Measurements from ENCODE around the gene GAS7.
"Not testable (repeated sequence)": the region's sequence is repeated elsewhere in the genome, so short reads cannot be mapped to it uniquely, and the experiment has no call there.

Gene GAS7

DNA sequence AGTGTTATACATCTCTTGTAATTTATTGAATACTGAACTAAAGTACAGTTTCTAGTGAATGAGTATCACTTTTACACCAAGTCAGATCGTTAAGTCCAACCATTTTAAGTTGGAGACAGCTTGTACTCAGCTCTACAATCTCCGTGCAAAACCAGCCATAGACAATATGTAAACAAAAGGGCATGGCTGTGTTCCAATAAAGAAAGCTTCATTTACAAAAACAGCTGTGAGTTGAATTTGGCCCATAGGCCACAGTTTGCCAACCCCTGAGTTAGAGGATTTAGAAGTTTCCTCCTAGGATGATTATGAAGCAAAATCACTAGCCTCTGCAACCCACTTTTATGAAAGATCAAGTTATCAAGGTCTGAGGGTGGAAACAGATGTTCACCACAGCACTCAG is 187.7 kb downstream of the GAS7 start:
- no peak for ATAC-seq

DNA sequence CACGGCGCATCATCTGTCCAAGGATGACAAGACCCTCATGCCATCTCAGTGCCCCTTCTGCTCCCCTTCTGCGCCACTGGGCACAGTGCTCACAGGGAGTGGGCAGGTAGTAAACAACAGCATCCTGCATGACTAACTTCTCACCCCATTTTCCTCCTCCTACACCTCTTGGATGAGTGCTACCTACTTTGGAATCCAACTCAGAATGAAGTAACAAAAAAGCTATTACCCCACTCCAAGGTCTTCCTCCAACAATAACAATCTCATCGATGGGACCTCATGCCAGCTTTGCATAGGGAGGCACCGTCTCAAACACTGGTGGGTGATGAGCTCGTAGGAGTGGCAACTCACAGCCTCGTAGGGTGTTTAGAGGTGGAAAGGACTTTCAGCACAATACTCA is 194.7 kb downstream of the GAS7 start:
- ATAC-seq = no peak

DNA sequence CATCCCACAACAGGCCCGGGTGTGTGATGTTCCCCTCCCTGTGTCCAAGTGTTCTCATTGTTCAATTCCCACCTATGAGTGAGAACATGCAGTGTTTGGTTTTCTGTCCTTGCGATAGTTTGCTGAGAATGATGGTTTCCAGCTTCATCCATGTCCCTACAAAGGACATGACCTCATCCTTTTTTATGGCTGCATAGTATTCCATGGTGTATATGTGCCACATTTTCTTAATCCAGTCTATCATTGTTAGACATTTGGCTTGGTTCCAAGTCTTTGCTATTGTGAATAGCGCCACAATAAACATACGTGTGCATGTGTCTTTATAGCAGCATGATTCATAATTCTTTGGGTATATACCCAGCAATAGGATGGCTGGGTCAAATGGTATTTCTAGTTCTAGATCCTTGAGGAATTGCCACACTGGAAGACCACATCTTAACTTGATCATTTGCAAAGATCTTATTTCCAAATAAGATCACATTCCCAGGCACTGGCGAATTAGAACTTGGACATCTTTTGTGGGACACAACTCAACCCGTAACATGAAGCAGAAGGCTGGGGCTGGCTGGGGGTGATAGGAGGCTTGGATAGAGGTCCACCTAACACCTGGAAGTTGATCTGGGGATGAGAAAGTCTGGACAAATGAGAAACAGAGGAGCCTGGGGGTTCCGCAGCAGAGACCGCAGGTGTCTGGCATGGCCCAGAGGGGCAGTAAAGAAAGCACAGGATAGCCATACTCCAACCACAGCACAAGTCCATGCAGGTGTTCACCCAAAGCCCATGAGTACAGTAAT is 195.6 kb downstream of the GAS7 start:
- not testable (repeated sequence) for ATAC-seq

DNA sequence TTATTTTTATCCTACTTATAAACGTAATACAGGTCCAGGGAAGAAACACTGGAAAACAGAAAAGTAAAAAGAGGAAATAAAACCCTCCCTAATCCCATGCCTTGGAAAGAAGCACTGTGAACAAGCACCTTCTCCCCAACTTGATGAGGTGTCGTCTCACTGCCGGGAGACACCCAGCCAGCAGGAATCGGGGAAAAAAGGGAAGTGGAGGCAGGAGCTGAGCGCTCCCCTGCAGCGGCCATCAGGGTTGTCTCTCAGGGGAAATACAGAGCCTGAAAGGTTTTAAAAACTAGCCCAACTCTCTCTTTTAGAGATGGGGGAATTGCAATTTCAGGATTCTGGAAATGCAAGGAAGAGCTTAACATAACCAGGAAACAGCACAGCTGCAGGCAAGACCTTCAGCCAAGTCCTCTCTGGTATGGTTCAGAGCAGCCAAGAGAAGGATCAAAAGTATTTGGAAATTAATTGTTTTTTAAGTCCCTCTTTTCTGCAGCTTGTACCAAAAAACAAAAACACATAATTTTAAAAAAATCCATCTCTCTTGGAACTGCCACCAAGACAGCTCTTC is 197.0 kb downstream of the GAS7 start:
- no peak for ATAC-seq

DNA sequence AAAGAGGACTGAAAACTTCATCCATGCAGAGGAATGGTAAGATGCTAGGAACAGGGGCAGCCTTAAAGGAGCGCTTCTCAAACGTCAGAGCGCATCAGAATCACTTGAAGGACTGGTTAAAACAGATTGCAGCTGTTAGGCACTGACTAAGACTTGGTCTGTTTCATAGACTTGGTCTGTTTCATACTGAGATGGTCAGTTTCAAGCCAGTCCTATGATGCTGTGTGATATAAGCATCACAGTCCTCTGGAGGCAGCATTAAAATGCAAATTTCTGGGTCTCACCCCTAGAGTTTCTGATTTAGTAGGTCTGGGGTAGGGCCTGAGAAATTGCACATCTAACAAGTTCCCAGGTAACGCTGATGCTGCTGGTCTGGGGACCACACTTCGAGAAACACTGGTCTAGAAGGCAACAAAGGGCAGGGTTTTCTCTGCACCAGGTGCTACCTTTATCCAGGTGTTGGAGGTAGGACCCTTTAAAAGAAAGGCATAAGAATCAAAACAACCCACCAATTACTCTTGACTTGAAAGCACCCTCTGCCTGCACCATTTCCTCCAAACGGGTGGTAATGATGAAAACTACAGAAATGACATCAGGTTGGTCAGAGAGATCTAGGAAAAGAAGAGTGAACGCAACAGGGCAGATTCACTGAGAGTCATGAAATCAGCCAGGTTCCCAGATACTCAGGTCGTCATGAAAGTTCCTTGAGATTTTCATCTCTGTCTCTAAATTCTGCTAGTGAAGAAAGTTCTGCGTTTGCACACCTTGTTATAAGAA is 198.3 kb downstream of the GAS7 start:
- ATAC-seq = no peak

DNA sequence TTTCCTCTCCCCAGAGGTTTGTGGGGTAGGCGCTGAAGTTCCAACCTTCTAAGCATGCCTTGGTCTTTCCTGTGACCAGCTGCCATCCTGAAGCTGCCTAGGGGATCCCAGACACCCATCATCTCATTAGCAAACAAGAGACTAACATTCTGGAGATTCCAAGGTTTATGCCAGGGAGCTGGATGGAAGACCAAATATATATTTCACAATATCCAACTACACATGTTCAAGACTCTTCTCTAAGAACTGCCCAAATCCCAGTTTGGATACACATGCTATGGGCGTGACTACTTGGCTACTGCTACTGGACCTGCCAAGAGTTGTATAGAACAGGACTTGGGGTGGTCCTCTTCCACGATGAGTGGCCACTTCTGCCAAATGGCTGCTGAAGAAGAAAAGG is 200.3 kb downstream of the GAS7 start:
- no peak for ATAC-seq

DNA sequence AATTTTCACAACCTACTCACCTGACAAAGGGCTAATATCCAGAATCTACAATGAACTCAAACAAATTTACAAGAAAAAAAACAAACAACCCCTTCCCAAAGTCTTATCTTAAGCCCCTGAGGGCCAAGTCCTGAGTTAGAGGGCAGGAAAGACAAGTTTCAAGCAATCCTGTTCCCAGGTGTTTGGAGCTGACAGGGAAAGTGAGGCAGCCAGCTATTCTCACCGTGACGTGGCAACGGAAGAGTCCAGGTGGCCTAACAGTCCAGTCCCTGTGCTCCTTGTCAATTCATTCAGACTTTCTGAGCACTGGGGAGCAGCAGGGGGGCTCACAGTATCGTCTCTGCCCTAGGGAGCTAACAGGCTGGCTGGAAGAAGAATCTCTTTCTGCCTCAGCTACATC is 203.6 kb downstream of the GAS7 start:
- no peak for ATAC-seq

DNA sequence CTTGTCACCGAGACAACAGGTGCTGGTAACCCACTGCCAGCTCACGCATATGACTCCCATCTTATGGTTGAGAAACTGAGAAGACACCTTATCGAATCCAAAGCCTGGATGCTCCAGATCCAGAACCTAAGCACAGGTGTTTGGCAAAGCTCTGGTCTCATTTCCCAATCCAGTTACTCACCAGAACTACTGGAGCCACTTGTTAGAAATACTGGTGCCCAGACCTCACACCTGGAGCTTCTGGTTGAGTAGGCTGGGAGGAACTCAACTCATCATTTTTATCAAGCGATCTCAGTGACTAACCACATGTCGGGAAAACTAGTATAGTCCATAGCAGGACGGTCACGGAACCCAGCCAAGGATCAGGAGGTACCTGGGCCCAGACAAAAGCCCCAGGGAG is 206.6 kb downstream of the GAS7 start:
- no peak for ATAC-seq

DNA sequence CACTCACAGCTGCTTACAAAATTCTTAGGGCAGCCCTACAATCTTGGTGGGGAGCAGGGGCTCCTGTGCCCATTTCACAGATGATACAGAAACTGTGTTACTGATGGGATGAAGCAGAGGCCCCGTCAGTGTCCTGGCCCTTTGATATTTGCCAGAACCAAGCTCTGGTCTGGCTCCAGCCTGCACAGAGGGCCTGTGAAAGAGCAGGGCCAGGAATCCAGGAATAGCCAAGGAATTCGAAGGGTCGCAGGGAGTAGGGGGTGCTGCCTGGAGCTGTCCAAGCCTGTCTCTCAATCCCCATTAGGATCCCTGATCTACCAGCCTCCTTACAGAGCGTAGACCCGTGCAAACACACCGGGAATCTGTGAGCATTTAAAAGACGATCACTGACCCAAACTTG is 207.1 kb downstream of the GAS7 start:
- ATAC-seq = no peak

DNA sequence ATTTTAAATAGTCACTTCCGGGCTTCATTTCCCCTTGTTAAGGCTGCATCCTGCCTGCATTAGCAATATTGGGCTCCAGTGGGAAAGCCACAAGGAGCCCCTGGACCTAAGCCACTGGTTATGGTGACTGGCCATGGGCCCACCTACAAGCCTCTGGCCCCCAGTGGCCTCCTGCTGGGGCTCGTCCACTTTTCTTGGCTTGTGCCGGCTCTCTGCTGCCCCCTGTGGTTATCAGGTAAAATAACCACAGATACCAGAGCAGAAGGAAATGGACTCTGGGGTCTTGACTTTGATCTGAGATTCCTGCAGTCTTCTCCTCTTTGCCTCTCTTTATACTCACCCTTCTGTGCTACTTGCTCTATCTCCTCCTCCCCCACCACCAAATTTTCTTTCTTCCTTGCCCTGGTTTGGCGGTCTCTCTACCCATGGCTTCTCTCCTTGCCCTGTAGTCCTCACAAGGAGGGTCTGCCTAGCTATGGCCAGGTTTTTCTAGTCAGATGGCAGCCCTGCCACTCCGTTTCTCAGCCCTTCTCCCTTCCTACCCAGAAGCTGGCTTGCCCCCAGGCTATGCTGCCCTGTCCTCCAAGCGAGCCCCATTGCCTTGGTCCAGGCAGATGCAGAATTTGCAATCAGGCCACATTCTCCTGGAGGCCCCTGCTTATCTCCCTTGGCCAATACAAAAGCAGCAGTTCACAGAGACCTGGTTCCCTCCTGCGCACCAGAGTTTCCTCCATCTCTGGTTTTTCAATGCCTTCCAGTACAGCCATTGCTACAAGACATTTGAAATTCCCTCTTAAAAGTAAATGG is 210.4 kb downstream of the GAS7 start:
- ATAC-seq = no peak

DNA sequence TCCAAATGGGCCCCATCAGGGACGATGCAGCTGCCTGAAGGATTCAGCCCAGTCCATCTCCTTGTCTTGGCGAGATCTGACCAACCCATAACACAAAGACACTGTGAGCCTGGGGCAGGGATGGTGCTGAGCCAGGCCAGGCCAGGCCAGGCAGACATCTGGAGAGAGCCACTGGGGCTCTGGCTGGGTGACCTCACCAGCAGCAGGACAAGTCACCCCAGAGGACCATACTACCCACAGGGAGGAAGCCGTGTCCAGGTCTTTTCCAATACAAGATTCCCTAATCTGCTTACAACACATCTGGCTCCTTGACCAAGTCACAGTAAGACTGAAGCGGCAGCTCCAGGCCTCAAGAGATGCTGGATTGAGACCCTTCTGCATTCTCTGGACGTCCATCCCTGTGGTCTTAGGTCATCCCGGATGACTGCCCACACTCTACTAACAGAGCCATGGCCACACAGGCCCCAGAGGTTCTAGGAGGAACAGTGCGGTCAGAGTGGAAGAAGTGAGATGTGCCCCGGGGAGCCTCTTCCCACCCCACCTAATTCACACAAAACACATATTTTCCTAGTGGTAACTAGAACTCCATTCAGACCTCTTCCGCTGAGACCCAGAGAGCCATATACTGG is 211.5 kb downstream of the GAS7 start:
- ATAC-seq = no peak

DNA sequence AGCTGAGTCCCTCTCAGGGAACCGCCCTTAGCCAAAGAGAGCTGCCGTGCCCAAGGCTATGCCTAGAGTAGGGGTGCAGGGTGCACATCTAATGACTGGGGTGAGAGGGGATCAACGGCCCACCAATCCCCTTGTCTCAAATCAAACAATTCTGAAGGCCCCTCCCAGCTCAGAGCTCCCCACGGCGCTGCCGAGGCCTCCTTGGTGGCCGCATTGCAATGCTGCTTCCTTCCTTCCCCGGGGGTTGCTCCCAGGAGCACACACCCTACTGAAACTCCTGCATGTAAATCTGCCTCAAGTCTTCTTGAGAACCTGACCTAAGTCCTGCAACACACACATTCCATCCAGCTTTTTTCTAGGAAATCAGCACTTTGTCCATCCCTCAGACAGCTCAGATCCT is 212.8 kb downstream of the GAS7 start:
- ATAC-seq = no peak

DNA sequence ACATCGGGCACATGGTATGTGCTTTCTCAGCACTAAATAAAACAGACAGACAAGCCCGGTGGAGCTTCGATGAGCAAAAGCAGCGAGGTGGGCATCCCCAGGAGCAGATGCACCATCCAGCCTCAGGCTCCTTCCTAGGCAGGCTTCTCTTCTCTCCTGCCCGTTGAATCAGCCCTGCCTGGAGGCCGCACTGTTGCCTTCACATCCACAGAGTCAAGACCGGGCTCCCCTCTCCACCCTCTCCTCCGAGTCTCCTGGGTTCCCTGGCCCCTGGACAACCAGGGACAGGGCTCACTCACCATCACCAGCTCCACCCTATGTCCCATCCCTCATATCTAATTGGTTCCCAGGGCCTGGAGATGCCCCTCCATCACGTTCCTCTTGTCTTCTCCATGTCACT is 213.6 kb downstream of the GAS7 start:
- no peak for ATAC-seq

DNA sequence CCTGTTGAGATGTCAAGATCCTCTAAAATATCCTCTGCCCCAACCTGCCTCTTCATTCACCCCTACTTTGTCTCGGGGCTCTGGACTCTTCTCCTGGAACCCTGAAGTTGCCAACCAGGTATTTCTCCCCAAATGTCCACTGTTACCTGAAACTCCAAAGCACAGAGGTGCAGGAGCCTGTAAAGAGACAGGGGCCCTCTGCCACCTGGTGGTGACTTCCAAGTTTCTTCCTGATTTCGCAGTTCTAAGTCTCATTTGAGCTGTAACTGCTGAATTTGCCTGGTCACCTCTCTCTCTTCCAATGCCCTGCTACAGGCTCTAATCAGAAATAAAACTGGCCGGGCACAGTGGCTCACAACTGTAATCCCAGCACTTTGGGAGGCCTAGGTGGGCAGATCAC is 216.2 kb downstream of the GAS7 start:
- no peak for ATAC-seq

DNA sequence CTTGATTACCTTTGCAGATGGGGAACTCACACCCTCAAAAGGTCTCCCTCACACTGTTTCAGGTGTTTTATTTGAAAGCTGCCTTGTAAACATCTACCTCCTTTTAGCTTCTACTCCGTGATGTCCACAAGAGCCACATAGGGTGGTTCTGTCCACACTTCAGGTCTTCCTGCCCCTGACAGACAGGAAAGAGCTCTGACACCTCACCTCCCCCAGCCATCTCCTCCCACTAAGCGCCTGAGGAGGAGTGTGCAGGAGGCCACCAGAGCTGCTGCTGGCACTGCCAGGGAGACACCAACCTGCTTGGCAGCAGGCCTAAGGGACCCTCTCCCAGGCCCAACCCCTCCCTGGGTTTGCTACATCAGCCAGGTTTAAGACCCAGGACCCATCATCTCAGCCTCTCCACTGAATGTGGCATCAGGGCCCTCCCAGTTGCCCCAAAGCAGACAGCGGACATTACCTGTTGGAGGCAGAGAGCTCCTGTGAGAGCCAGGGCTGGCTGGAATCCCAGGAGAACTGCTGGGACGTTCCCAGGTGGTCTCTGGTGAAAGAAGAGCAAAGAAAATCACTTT is 217.0 kb downstream of the GAS7 start:
- no peak for ATAC-seq

DNA sequence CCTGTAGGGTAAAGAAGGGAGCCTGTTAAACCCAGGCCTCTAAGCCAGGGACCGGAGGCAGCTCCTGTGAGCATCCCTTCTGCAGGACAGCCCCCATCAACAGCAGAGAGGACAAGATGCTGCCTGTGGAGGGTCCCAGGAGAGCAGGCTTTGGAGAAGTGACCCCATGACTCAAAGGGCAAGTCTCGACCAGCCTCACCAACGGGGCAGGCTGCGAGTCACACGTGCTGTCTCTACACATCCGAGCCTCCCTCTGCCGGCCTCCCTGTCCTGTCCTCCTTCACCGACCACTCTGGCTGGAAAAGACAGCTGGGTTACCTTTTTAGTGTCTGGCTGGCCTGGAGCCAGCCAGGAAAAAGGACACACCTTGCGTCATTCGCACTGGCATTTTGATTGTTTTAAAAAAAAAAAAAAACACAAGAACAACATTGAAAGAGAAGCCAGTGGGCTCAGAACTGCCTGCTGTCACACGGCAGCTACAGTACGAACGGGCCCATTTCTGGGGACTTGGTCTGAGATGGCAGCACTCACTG is 218.9 kb downstream of the GAS7 start:
- ATAC-seq = no peak

DNA sequence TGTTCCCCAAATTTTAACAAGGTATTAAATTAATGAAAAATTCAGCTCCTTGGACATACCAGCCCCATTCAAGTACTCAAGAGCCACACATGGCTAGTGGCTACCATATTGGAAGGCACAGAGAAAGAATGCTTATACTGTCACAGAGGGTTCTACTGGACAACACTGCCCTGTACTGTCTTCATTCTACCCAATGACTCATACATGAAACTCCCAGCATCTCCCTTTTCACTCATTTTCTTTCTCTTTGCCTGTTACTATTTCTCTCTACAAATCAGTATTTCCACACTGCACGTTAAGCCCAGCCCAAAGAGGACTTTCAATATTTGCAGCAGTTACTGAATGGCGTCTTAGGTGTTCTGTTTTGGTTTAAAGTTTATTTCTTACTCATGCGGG is 221.2 kb downstream of the GAS7 start:
- ATAC-seq = no peak

DNA sequence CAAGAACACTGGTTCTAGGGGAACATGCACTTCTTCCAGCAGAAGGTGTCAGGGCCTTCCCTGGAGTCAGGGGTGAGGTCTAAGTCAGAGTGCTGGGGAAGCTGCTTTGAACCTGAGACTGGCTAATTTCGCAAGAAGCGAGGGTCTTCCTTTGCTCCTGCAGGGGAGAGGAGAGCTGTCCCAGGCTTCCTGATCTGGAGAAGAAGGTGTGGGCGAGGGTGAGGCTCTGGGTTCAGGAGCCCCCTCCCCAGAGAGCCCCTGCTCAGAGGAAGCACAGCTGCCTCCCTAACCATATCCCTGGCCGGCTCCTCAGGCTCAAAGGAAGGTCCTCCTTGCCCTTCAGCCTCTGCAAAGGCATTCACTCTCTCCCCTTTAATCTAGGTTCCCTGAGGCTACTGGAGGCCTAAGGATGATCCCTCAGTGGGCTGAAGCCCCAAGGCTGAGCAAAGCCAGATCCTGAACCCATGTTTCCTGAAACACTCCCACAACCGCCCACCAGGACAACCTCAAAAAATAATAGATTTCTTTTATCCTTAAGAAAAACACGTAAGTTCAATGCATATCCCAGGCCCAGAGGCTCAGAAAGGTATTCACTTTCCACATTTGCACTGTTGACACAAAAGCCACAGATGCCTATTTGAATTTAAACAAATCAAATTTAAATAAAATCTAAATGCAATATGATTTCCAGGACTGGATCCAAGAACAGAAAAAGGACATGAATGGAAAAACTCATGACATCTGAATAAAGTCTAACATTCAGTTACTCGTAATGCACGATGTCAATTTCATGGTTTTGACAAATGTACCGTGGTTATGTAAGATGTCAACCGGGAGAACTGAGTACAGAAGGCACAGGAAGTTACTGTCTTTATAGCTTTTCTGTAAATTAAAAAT is 221.9 kb downstream of the GAS7 start:
- no peak for ATAC-seq

DNA sequence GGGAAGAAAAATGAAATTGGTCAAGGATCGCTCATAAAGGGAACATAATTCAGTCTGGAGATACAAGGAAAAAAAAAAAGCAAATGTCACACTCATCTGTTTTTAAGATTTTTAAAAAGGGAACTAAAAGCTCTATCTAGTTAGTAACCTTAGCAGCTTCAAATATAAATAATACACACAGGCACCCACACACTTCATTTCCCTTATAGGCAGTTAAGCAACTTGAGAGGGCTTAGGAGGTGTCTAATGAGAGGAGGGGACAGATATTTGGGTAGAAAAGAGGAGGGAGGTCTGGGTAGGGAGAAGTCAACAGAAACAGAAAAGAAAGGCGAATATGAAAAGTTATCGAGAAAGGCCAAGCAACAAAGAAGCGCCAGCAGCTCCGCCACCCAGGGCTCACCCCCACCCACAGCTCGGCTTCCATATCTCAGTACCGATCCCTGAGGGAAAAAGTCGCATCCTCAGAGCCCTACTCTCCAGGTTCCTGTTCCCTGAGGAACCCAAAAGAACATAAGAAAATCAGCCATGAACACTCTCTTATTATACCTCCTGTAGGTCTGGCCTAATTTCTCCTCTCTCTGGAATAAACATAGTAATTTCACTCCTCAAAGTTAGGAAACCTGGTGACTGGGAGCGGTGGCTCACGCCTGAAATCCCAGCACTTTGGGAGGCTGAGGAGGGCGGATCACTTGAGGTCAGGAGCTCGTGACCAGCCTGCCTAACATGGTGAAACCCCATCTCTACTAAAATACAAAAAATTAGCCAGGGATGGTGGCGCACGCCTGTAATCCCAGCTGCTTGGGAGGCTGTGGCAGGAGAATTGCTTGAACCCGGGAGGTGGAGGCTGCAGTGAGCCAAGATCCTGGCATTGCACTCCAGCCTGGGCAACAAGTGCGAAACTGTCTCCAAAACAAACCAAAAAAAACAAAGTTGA is 223.7 kb downstream of the GAS7 start:
- ATAC-seq = no peak

Measured in activated CD4-positive, CD25-positive, alpha-beta regulatory T cell treated with anti-CD3 and anti-CD28 coated beads, Interleukin-2, amount 50 U/mL, for 24 hours (primary cell).